ENCODE results near the gene GULP1. TPM values are rescaled to one million over a fixed set of nuclear protein-coding genes. Genes with fewer than 3 reads are reported as not detected.

The GULP1 gene
- polyA plus RNA-seq, 1 donor (not counting 4 experiments of a cell fraction or from before 2014, with no cell fraction given), result 11.7 TPM

DNA sequence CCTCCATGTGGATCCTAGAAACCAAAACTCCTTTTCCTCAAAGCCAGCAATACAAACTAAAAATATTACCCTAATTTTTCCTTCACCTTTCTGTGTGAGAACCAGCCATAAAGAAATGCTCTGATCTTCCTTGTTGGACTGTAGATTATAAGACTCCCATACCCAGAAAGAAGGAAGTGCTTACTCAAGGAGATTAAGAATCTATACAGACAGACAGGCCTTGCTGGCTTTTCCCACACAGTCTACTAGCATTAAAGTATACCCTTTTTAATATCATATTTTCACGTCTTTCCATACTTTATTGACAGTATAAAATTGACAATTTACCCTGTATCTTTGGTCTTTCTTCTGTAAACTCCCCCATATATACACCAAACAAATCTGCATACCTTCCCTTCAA, 139.0 kb downstream of the GULP1 start:
- Histone ChIP-seq H3K4me3 (ENCODE audit: control insufficient read depth in 2 of 3, extremely low read depth in 1 of 3, insufficient read depth in 2 of 3, low read depth in 1 of 3, low read length in 3 of 3) (no peak overlapping the region), H3K79me2 (ENCODE audit: control insufficient read depth, insufficient read depth, low read length) (no peaks in the 10 kb centered on the region), H3K9me1 (ENCODE audit: control insufficient read depth, extremely low read depth, insufficient read depth, low read length) (no peaks in the 10 kb centered on the region), H2AFZ (ENCODE audit: control insufficient read depth, low read length) (no peak overlapping the region), H3K27ac (ENCODE audit: control insufficient read depth, insufficient read depth, low read length) (no peak overlapping the region), H3K4me2 (ENCODE audit: control insufficient read depth, extremely low read depth, insufficient read depth, low read depth, low read length) (no peak overlapping the region), H3K27me3 (ENCODE audit: control insufficient read depth, extremely low read depth, insufficient read depth, low read length) (no peaks in the 10 kb centered on the region), H3K9ac (ENCODE audit: control insufficient read depth, extremely low read depth, insufficient read depth, low read length) (no peak overlapping the region), H3K4me1 (ENCODE audit: control insufficient read depth, extremely low read depth, insufficient read depth, low read length) (no peaks in the 10 kb centered on the region), H3K36me3 (ENCODE audit: control insufficient read depth in 2 of 2, extremely low read depth in 1 of 2, insufficient read depth in 2 of 2, low read length in 2 of 2) (no peaks in the 10 kb centered on the region), H3K9me3 (ENCODE audit: control insufficient read depth, low read depth, low read length) (no peaks in the 10 kb centered on the region), H4K20me1 (ENCODE audit: control insufficient read depth, extremely low read depth, insufficient read depth, low read length) (no peaks in the 10 kb centered on the region)
- DNase-seq (ENCODE audit: low read depth, low spot score) (no peak), FAIRE-seq (no peak)
- TF ChIP-seq EZH2 (IDR thresholded peaks at IDR 0.05; ENCODE audit: low read length), result no peak
- TF ChIP-seq, protein P1, sequence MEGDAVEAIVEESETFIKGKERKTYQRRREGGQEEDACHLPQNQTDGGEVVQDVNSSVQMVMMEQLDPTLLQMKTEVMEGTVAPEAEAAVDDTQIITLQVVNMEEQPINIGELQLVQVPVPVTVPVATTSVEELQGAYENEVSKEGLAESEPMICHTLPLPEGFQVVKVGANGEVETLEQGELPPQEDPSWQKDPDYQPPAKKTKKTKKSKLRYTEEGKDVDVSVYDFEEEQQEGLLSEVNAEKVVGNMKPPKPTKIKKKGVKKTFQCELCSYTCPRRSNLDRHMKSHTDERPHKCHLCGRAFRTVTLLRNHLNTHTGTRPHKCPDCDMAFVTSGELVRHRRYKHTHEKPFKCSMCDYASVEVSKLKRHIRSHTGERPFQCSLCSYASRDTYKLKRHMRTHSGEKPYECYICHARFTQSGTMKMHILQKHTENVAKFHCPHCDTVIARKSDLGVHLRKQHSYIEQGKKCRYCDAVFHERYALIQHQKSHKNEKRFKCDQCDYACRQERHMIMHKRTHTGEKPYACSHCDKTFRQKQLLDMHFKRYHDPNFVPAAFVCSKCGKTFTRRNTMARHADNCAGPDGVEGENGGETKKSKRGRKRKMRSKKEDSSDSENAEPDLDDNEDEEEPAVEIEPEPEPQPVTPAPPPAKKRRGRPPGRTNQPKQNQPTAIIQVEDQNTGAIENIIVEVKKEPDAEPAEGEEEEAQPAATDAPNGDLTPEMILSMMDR (optimal IDR thresholded peaks at IDR 0.05 in 1 of 3, IDR thresholded peaks at IDR 0.05 in 1 of 3, conservative IDR thresholded peaks at IDR 0.05 in 1 of 3; ENCODE audit: extremely low read depth in 1 of 3, insufficient read depth in 2 of 3, low read length in 3 of 3), result no peak
- dilution Hi-C loops (cut with MboI; ENCODE audit: extremely low pct_ligation_motif_present, low sequenced_read_pairs), result no loop called here

DNA sequence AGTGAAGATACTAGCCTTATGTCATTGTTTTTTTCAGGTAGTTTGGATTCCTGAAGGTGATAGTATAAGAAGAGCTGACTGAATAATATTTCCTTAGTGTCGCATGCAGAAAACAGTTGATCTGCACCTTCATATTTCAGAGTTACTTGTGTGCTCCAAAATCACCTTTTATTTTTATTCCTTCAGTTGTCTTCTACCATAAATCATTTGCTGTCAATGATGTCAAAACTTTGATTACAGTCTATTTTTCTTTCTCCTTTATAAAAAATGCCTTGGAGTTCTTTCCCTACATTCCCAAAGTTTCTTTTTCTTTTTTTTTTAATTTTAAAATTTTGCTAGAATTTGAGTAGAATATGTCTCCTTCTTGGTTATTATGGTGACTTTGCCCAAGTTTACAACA, 142.3 kb downstream of the GULP1 start:
- Histone ChIP-seq H3K79me2 (ENCODE audit: control insufficient read depth, insufficient read depth, low read length) (no peaks in the 10 kb centered on the region), H3K9ac (ENCODE audit: control insufficient read depth, extremely low read depth, insufficient read depth, low read length) (no peak overlapping the region), H3K4me2 (ENCODE audit: control insufficient read depth, extremely low read depth, insufficient read depth, low read depth, low read length) (no peak overlapping the region), H4K20me1 (ENCODE audit: control insufficient read depth, extremely low read depth, insufficient read depth, low read length) (no peaks in the 10 kb centered on the region), H3K27me3 (ENCODE audit: control insufficient read depth, extremely low read depth, insufficient read depth, low read length) (no peaks in the 10 kb centered on the region), H3K9me3 (ENCODE audit: control insufficient read depth, low read depth, low read length) (peaks cover 3% of the 10 kb centered on the region), H2AFZ (ENCODE audit: control insufficient read depth, low read length) (no peak overlapping the region), H3K9me1 (ENCODE audit: control insufficient read depth, extremely low read depth, insufficient read depth, low read length) (no peaks in the 10 kb centered on the region), H3K4me3 (ENCODE audit: control insufficient read depth in 2 of 3, extremely low read depth in 1 of 3, insufficient read depth in 2 of 3, low read depth in 1 of 3, low read length in 3 of 3) (no peak overlapping the region), H3K27ac (ENCODE audit: control insufficient read depth, insufficient read depth, low read length) (no peak overlapping the region), H3K36me3 (ENCODE audit: control insufficient read depth in 2 of 2, extremely low read depth in 1 of 2, insufficient read depth in 2 of 2, low read length in 2 of 2) (no peaks in the 10 kb centered on the region), H3K4me1 (ENCODE audit: control insufficient read depth, extremely low read depth, insufficient read depth, low read length) (no peaks in the 10 kb centered on the region)
- DNase-seq (ENCODE audit: low read depth, low spot score) (no peak), FAIRE-seq (no peak)
- dilution Hi-C loops (cut with MboI; ENCODE audit: extremely low pct_ligation_motif_present, low sequenced_read_pairs), result no loop called here
- TF ChIP-seq EZH2 (IDR thresholded peaks at IDR 0.05; ENCODE audit: low read length), result no peak
- TF ChIP-seq, protein P1 (optimal IDR thresholded peaks at IDR 0.05 in 1 of 3, IDR thresholded peaks at IDR 0.05 in 1 of 3, conservative IDR thresholded peaks at IDR 0.05 in 1 of 3; ENCODE audit: extremely low read depth in 1 of 3, insufficient read depth in 2 of 3, low read length in 3 of 3), result no peak
